Neural crest cell (in vitro differentiated cells): ENCODE measurements around the gene TINAGL1. TPM values are rescaled to one million over a fixed set of nuclear protein-coding genes. Genes with fewer than 3 reads are reported as not detected.

Experiments used
- DNase-seq: peaks from one replicate; pipeline ENCODE4 v3.0.0; 2021; ENCODE audit warnings: low read depth, mixed read lengths, low spot score
- H3K27ac Mint-ChIP-seq: one replicate; pipeline ENCODE4 v1.8.0; 2021; ENCODE audit warnings: mild to moderate bottlenecking, mixed read lengths; ENCODE audit not compliant: unreplicated experiment
- H3K27me3 Mint-ChIP-seq: 2 replicates; pipeline ENCODE4 v1.8.0; 2021; ENCODE audit warnings: low read depth, mild to moderate bottlenecking, mixed read lengths
- H3K36me3 Mint-ChIP-seq: 2 replicates; pipeline ENCODE4 v1.8.0; 2021; ENCODE audit warnings: low read depth, mild to moderate bottlenecking, mixed read lengths
- H3K4me1 Mint-ChIP-seq: 2 replicates; pipeline ENCODE4 v1.8.0; 2021; ENCODE audit warnings: mixed read lengths
- H3K4me3 Mint-ChIP-seq: one replicate; pipeline ENCODE4 v1.8.0; 2021; ENCODE audit warnings: mild to moderate bottlenecking, mixed read lengths
- H3K9me3 Mint-ChIP-seq: 2 replicates; pipeline ENCODE4 v1.8.0; 2021; ENCODE audit warnings: mixed read lengths
- total RNA-seq: library from RNA; stranded (reverse); gene quantifications from 2 replicates; pipeline ENCODE4 v1.2.1, GENCODE V29; 2021
- TF ChIP-seq, protein P1 (sequence below): fragments of 200-600 bp; sonication (generic); conservative IDR thresholded peaks from 2 replicates; pipeline ENCODE4 v1.5.0; 2021; ENCODE audit warnings: antibody characterized with exemption, mild to moderate bottlenecking

TINAGL1 gene
- total RNA-seq, 1 donor from 2014 or later = not detected

DNA sequence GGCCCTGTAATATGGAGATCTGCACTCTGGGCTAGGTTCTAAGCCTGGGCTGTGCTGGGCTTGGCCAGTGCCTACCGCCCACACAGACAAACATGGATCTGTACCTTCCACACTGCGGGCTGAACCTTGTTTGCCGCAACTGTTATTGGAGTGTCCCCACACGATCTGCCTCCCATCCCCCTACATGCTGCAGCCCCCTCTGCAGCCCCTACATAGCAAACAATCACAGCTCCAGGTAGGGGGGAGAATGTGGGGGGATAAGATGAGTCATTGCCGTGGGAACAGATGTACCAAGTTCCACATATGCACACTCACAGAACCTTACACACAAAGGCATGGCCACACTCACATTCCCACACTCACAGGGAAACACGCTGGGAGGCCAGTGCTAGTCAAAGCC lies 39.1 kb downstream of the TINAGL1 start:
- Mint-ChIP-seq H3K36me3 (no peaks in the 10 kb centered on the region), H3K9me3 (no peaks in the 10 kb centered on the region), H3K27me3 (peaks cover 36% of the 10 kb centered on the region), H3K4me1 (peaks cover 10% of the 10 kb centered on the region), H3K27ac (no peak overlapping the region), H3K4me3 (peak overlapping the region; percentile 18)
- no peak for DNase-seq
- TF ChIP-seq, protein P1, sequence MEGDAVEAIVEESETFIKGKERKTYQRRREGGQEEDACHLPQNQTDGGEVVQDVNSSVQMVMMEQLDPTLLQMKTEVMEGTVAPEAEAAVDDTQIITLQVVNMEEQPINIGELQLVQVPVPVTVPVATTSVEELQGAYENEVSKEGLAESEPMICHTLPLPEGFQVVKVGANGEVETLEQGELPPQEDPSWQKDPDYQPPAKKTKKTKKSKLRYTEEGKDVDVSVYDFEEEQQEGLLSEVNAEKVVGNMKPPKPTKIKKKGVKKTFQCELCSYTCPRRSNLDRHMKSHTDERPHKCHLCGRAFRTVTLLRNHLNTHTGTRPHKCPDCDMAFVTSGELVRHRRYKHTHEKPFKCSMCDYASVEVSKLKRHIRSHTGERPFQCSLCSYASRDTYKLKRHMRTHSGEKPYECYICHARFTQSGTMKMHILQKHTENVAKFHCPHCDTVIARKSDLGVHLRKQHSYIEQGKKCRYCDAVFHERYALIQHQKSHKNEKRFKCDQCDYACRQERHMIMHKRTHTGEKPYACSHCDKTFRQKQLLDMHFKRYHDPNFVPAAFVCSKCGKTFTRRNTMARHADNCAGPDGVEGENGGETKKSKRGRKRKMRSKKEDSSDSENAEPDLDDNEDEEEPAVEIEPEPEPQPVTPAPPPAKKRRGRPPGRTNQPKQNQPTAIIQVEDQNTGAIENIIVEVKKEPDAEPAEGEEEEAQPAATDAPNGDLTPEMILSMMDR = no peak

DNA sequence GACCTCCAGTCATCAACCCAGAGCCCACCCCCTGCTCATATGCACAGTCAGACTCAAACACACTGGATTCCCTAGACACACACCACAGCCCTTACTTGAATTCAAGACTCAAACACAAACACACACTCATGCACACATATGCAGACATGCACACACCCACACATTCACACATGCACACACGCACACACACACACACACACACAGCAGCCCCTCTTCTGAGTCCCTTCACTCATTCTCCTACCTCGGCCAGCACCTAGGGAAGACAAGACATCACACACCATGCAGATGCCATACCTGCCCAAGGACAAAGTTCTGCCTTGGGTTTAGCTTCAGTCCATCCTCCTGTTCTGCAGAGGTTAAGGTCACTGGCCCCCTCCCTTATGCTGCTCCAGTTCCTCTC lies 39.6 kb downstream of the TINAGL1 start:
- peak overlapping the region; percentile 18 for H3K4me3 Mint-ChIP-seq

DNA sequence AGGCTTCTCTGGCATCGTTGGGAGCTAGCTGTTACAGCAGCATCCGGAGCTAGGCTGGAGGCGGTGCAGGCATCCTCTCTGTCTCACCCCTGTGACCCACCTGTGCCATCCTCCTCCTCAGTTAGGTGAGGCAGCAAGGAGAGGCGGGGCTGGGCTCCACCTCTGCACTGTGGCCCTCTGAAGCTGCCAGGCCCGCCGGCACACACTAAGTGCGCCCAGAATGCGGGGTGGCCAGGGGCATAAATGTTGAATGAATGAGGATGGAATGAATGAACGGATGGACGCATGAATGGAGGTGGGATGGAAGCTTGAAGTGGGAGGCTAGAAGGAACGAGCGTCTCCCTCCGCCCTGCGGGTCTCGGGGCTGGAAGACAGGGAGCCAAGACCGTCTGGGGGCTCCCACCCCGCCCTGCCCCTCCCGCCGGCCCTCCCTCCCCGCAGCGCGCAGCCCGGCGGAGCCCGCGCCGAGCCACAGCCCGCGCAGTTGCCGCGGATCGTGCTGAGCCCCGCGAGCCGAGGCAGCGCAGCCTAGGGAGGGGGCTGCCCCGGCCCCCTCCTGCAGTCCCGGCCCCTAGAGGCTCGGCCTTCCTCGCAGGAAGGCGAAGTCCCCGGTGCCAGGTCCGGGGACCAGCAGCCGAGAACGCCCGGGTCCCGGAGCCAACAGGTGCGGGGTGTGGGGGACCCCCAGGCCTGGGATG lies 41.1 kb downstream of the TINAGL1 start, which contains the start of gene HCRTR1:
Gene HCRTR1 (plus strand): TSS at position 472 of the 698 bp plus-strand sequence. CDS start 1,504 bp downstream, outside the sequence.
- Mint-ChIP-seq H3K4me3 (peak within 1 kb of the TSS; percentile 82), H3K27ac (no peak within 1 kb of the TSS)

More for the DNA sequence above, 39.6 kb downstream of the TINAGL1 start:
- Mint-ChIP-seq H3K27me3 (peaks cover 33% of the 10 kb centered on the region), H3K9me3 (no peaks in the 10 kb centered on the region), H3K4me1 (peaks cover 10% of the 10 kb centered on the region), H3K36me3 (no peaks in the 10 kb centered on the region), H3K27ac (no peak overlapping the region)
- no peak for DNase-seq
- TF ChIP-seq, protein P1 = no peak

DNA sequence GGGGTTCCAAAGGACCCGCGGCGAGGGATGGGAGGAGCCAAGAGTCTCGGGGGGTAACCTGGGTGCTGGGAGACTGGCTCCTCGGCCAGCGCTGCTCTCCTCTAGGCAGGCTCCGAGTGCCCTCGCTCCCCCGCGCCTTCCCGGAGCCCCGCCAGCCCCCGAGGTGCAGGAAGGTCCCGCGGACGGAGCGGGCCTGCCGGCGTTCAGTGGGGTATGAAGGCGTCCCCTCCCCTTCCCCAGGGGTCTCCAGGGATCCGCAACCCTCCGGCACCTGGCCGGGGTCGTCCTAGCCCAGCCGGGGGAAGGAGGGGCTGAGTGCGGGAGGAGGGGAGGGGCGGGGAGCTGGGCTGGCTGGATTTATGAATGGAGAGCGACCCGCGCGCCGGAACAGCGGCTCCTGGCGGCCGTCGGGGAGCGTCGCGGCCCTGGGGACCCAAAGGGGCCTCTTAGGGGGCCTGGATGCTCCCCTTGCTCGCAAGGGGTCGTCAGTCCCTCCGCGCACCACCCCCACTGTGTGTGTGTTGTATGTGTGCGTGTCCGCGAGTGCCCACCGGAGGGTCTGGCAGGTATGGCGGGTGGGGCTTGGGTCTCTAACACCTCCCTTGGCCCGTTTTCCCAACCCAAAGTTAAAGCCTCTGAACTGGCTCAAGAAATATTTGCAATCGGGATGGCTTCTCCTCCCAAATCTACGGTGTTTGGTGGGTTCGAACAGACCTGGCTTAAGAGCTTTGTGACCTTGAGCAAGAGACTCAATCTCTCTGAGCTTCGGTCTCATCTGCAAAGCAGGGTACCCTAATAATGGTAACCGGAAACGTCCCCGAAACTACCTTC lies 41.8 kb downstream of the TINAGL1 start:
- Mint-ChIP-seq H3K27me3 (peaks cover 30% of the 10 kb centered on the region), H3K27ac (no peak overlapping the region), H3K4me1 (peaks cover 10% of the 10 kb centered on the region), H3K36me3 (no peaks in the 10 kb centered on the region), H3K9me3 (no peaks in the 10 kb centered on the region), H3K4me3 (peak overlapping the region; percentile 82)
- peak; percentile 75 for DNase-seq
- TF ChIP-seq, protein P1 = peak; percentile 97

More for the DNA sequence above, 41.1 kb downstream of the TINAGL1 start, which contains the start of gene HCRTR1:
- Mint-ChIP-seq H3K4me1 (peaks cover 10% of the 10 kb centered on the region), H3K27me3 (peaks cover 30% of the 10 kb centered on the region), H3K9me3 (no peaks in the 10 kb centered on the region), H3K36me3 (no peaks in the 10 kb centered on the region)
- TF ChIP-seq, protein P1 = no peak
- DNase-seq = no peak

DNA sequence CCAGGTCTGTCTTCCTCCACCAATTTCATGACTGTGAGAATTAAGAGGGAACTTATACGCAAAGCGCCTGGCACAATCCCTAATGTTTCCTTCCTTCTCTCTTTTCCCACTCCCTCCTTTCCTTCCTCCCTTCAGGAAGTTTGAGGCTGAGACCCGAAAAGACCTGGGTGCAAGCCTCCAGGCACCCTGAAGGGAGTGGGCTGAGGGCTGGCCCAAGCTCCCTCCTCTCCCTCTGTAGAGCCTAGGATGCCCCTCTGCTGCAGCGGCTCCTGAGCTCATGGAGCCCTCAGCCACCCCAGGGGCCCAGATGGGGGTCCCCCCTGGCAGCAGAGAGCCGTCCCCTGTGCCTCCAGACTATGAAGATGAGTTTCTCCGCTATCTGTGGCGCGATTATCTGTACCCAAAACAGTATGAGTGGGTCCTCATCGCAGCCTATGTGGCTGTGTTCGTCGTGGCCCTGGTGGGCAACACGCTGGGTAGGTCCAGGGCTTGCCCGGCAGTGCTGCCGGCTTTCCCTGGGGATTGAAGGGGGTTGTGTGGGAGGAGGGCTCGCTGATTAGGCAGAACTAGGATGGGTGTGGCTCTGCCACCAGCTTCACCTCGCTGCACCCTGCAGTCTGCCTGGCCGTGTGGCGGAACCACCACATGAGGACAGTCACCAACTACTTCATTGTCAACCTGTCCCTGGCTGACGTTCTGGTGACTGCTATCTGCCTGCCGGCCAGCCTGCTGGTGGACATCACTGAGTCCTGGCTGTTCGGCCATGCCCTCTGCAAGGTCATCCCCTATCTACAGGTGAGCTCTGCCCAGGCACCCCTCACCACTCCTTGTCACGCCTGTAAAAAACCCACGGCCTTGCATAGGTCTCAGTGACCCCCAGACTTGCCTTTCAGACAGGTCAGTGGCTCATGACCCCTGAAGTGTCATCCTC lies 42.9 kb downstream of the TINAGL1 start:
- no peak for DNase-seq
- Mint-ChIP-seq H3K27ac (no peak overlapping the region), H3K4me3 (peak overlapping the region; percentile 44), H3K9me3 (no peaks in the 10 kb centered on the region), H3K27me3 (peaks cover 30% of the 10 kb centered on the region), H3K36me3 (no peaks in the 10 kb centered on the region), H3K4me1 (peaks cover 10% of the 10 kb centered on the region)
- TF ChIP-seq, protein P1 = no peak
